Fibroblast of the aortic adventitia (primary cell): ENCODE results near the gene ITGA11. TPM values are rescaled to one million over a fixed set of nuclear protein-coding genes. Genes with fewer than 3 reads are reported as not detected.

Experiments used
- DNase-seq: peaks from one replicate; pipeline ENCODE4 v3.0.0-alpha.2; 2010; ENCODE audit warnings: low read depth
- H3K4me3 ChIP-seq: 2 replicates; pipeline ENCODE4 v1.5.1; 2011; ENCODE audit warnings: low read depth, mild to moderate bottlenecking, control low read depth, low read length, moderate library complexity
- total RNA-seq: library from RNA; depleted of rRNA; stranded (reverse); fragments of >200 nt; gene quantifications from 2 replicates; pipeline ENCODE4 v1.2.3, GENCODE V29; 2012; ENCODE audit warnings: low replicate concordance
- TF ChIP-seq, protein P1 (sequence below): IDR thresholded peaks from 2 replicates; pipeline ENCODE4 v1.5.1; 2011; ENCODE audit warnings: mild to moderate bottlenecking, low read length, control low read depth, inconsistent platforms; ENCODE audit not compliant: insufficient read depth

Gene ITGA11
- total RNA-seq, 1 donor, result 81.1 TPM

DNA sequence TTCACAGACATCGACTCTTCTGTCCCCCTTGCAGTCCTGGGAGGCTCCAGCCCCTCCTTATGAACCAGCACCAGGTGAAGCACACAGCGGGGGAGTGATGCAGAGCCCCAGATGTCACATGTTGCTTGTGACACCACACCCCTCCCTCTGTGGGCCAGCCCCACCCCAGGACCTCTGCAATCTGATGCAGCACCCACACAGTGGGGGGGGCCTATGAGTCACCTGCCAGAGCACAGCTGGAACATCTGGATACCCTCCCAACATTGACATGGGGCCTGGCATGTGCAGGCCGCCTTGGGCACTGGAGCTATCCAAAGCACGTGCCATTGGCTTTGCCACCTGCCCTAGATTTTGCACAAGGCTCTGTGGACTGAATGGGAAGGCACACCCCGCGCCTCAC is 83.9 kb downstream of the ITGA11 start:
- DNase-seq, result peak; percentile 21

DNA sequence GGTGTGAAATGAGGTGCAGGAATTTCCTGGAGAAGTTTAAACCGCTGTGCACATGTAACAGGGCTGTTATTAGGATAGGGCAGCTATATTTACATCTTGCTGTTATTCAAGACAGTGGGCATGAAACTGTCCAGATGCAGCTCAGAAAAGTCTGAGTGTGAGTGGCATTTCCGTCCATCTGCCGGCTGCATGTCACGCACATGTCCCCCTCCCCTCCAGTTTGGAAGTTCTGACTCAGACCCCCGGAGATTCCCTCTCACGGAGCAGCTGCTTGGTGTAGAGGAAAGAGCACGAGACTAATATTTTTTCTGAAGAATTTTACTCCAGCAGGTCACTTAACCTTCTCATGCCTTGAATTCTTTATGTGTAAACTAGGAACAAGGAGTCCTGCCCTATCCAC is 84.6 kb downstream of the ITGA11 start:
- TF ChIP-seq, protein P1, sequence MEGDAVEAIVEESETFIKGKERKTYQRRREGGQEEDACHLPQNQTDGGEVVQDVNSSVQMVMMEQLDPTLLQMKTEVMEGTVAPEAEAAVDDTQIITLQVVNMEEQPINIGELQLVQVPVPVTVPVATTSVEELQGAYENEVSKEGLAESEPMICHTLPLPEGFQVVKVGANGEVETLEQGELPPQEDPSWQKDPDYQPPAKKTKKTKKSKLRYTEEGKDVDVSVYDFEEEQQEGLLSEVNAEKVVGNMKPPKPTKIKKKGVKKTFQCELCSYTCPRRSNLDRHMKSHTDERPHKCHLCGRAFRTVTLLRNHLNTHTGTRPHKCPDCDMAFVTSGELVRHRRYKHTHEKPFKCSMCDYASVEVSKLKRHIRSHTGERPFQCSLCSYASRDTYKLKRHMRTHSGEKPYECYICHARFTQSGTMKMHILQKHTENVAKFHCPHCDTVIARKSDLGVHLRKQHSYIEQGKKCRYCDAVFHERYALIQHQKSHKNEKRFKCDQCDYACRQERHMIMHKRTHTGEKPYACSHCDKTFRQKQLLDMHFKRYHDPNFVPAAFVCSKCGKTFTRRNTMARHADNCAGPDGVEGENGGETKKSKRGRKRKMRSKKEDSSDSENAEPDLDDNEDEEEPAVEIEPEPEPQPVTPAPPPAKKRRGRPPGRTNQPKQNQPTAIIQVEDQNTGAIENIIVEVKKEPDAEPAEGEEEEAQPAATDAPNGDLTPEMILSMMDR, result no peak
- peak; percentile 8 for DNase-seq
- no peak overlapping the region for H3K4me3 ChIP-seq

More for the DNA sequence above, 83.9 kb downstream of the ITGA11 start:
- H3K4me3 ChIP-seq, result no peak overlapping the region
- TF ChIP-seq, protein P1, result no peak

DNA sequence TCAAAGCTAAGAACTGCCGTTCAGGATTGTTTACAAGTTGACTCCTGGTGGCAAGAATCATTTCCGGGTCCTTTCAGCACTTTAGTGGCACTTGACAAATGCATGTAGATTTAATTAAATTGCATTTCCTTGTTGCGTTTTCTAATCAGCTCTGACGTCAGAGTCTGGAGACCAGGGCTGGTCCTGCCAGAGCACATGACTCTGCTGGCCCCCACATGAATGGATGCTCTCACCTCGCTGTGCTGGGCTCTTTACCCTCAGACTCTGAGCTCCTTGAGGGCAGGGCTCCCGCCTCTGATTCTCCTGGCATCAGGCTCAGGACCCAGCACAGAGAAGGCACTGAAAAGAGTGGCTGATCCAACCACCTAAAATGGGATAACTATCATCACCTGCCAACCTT is 85.0 kb downstream of the ITGA11 start:
- H3K4me3 ChIP-seq, result no peak overlapping the region
- TF ChIP-seq, protein P1, result no peak
- DNase-seq, result no peak

DNA sequence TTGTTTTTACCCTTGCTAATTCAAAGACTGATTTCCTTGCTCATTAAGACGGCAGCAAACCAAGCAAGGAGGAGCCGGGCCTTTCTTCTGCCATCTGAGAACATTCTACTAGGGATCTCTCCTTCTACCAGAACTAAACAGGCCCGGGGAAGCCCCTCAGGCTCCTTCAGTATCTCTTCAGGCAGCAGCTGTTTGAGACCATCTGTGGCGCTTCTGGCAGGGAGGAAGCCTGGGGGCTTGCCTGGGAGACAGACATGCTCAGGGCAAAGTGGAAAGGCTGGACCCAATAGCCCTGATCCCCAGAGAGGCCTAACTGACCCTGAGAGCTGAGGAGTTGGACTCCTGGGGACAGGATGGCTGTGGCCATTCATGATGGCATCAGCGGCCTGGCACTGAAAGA is 86.5 kb downstream of the ITGA11 start:
- TF ChIP-seq, protein P1, result no peak
- no peak overlapping the region for H3K4me3 ChIP-seq
- DNase-seq, result no peak

DNA sequence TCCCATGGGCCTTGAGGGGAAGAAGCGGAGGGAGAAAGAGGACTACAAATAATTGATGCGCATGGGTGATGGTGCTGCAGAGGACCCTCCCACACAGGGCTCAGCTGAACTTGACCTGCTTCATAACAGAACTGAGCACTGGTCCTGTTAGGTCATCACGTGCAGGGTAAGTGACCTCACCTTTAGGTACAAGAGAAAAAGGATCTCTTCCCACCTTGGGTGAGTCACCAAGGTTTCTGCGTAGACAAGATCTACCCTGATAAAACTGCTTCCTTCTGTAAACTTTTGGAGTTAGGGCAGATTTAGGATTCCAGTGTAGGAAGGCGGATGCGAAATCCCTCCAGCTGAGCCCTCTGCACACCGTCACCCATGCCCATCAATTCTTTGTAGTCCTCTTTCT is 87.4 kb downstream of the ITGA11 start:
- TF ChIP-seq, protein P1, result no peak
- DNase-seq, result no peak
- no peak overlapping the region for H3K4me3 ChIP-seq

DNA sequence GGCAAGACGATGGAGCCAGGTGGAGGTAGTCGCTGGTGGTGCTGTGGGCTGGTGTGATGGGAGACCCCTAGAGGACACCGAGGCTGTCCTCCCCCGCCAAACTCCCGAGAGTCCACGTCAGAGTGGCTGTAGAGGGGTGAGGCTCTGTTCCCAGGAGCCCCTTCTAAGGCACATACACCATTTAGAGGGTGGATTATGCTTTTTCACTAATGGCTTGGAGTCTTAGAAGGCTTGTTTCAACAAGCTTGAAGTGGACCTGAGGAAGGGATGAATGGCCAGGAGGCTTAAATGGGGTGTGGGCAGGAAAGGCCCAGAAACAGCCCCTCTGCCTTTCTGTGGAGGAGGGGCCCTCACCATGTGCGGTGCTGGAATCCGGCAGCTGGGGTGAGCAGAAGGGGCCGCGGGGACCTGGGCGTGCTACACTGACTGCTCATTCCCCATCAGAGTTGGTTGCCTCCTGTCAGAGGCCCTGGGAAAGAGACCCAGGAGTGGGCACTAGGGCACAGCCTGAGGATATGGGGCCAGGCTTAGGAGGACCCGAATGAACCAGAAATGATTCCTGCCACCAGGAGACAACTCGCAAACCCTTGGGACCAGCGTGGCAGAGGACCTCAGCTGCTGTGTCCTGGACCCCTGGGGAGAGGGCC is 88.3 kb downstream of the ITGA11 start:
- no peak for DNase-seq
- H3K4me3 ChIP-seq, result no peak overlapping the region
- TF ChIP-seq, protein P1, result no peak
